GM12878 (cell line): ENCODE results near the gene FBXL7.

Source experiments
- GATAD2B ChIP-seq: fragments of 450-650 bp; conservative IDR thresholded peaks from 2 replicates; pipeline ENCODE4 v1.6.1; 2017; ENCODE audit warnings: low read depth, mild to moderate bottlenecking, moderate library complexity
- MYC ChIP-seq: IDR thresholded peaks from 2 replicates; pipeline ENCODE4 v1.6.1; 2011; ENCODE audit warnings: mild to moderate bottlenecking, low read length, moderate library complexity, inconsistent platforms; ENCODE audit not compliant: insufficient read depth, insufficient replicate concordance, insufficient read length, severe bottlenecking
- SRF ChIP-seq, 2 experiments: IDR thresholded peaks; 2 replicates each; pipeline ENCODE4 v1.6.1; 2011; ENCODE audit warnings: low read depth in 2 of 2, low read length in 2 of 2, mild to moderate bottlenecking in 1 of 2, moderate library complexity in 1 of 2
- ZNF384 ChIP-seq: IDR thresholded peaks from 2 replicates; pipeline ENCODE4 v1.6.1; 2012; ENCODE audit warnings: low read depth, mild to moderate bottlenecking, low read length, improper control_type of control experiment, borderline replicate concordance
- TF ChIP-seq, protein P1 (sequence below), 3 experiments: IDR thresholded peaks in 2 of 3; conservative IDR thresholded peaks in 1 of 3; 2 replicates each; pipeline ENCODE4 v1.5.1; 2011; ENCODE audit warnings: low read depth in 3 of 3, low read length in 3 of 3, mild to moderate bottlenecking in 3 of 3, control low read depth in 2 of 3, moderate library complexity in 2 of 3, inconsistent platforms in 1 of 3, mixed read lengths in 1 of 3; ENCODE audit not compliant: control insufficient read depth in 2 of 3, insufficient read depth in 1 of 3; ENCODE audit errors: extremely low read depth in 1 of 3

DNA sequence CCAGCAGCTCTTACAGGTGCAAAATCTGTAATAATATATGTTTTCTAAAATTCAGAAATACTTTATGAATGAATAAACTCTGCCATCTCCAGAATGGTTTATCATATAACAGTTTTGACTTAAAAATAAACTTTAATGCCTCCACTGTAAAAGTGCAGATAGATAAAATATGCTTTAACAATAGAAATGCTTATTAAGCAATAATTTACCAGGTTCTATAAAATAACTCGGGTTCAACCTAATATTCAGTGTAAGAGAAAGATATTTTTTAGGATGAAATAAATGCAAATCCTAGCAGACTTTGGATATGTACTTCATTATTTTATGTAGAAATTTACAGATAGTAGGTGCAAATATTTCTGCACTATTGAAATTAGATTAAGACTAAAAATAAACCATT lies 74.1 kb downstream of the FBXL7 start:
- no peak for TF ChIP-seq MYC
- TF ChIP-seq, protein P1, sequence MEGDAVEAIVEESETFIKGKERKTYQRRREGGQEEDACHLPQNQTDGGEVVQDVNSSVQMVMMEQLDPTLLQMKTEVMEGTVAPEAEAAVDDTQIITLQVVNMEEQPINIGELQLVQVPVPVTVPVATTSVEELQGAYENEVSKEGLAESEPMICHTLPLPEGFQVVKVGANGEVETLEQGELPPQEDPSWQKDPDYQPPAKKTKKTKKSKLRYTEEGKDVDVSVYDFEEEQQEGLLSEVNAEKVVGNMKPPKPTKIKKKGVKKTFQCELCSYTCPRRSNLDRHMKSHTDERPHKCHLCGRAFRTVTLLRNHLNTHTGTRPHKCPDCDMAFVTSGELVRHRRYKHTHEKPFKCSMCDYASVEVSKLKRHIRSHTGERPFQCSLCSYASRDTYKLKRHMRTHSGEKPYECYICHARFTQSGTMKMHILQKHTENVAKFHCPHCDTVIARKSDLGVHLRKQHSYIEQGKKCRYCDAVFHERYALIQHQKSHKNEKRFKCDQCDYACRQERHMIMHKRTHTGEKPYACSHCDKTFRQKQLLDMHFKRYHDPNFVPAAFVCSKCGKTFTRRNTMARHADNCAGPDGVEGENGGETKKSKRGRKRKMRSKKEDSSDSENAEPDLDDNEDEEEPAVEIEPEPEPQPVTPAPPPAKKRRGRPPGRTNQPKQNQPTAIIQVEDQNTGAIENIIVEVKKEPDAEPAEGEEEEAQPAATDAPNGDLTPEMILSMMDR (IDR thresholded peaks at IDR 0.05 in 2 of 3, conservative IDR thresholded peaks at IDR 0.05 in 1 of 3; ENCODE audit: control insufficient read depth in 2 of 3, extremely low read depth in 1 of 3, insufficient read depth in 1 of 3, low read depth in 3 of 3, low read length in 3 of 3), result no peak
- TF ChIP-seq ZNF384, result no peak
- no peak for TF ChIP-seq SRF (IDR thresholded peaks at IDR 0.05; ENCODE audit: low read depth in 2 of 2, low read length in 2 of 2)
- no peak for TF ChIP-seq GATAD2B
